ENCODE measurements around the gene NRP1.
"Not testable (repeated sequence)": the region's sequence is repeated elsewhere in the genome, so short reads cannot be mapped to it uniquely, and the experiment has no call there.

Gene NRP1

GRCh38 chr10:33234831-33235237, 99.6 kb downstream of the NRP1 start:
- DNase-seq: no peak

DNA sequence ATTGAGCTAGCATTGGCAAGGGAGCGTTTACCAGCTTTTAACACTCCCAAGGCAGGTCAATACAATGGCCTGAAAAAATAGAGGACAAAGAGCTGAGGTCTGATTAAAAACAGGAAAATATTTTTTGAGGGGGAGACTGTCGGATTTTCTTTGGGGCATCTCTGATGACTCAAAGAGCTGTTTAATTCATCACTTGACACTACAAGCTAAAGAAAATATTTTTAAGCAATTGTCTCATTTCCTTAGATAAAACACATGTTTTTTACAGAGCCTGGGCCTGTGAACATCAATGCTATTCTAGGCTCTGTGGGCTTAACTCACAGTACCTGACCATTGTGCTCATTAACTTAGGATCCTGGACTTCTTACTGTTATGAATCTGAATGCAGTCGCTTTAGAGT, 100.8 kb downstream of the NRP1 start:
- DNase-seq: no peak

DNA sequence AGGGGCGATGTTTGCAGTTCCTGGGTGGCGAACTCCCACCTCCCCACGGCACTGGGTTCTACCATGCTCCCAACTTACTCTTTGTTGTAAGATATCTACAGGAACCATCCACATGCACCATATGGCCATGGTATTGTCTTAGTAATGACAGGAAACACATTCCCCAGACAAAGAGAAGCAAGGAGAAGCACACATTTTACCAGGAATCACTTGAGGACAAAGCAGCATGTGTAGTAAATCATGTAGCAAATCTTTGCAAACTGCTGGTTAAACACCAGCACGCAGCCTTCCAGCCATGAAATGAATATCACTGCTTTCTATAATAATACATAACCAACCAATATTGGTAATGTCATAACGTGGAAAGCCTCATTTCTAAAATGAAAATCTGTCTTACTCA, 101.2 kb downstream of the NRP1 start:
- DNase-seq: no peak

GRCh38 chr10:33231621-33232350, 102.7 kb downstream of the NRP1 start:
- no peak for DNase-seq

DNA sequence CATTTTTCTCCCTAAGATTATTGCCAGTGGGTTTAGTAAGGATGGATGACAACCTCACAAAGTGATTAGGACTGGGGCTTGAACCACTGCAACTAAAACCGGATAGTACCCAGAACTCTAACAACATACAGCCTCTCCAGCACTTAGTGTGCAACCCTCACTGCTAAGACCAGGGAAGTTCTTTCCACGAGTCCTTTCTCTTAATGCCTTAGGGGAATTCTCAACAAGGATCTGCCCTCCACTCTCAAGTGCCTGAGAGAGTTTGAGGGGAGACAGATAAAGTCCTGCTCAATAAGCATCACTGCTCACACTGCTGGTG, 104.6 kb downstream of the NRP1 start:
- no peak for DNase-seq

DNA sequence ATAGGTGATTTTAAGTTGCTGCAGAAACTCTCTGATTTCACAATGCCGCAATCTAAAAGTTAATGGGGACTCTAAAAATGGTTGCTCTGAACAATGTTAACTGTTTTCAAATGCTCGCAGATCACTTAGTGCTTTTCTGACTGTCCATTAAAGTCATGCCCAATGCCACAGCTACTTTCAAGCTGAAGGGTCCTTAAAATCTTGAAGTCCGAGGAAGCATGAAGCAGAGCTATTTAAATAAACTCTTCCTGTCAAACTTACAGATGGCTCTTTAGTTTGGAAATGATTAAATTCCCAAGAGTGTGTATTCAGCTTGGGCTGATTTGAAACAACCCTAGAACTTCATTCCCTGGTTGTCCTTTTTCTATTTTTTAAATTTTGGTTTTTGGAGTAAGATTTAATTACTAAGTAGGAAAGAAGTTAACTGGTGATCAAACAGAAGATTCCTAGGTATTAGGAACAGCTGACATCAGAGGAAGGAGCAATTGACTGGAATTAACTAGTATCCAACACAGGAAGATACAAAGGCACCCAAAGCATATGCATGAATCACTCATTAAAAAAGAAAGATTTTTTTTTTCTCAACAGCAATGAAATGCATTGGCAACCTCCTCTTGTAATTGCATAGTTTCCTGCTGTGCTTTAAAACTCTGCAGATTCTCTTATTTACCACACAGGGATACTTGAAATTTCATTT, 105.1 kb downstream of the NRP1 start:
- no peak for DNase-seq

DNA sequence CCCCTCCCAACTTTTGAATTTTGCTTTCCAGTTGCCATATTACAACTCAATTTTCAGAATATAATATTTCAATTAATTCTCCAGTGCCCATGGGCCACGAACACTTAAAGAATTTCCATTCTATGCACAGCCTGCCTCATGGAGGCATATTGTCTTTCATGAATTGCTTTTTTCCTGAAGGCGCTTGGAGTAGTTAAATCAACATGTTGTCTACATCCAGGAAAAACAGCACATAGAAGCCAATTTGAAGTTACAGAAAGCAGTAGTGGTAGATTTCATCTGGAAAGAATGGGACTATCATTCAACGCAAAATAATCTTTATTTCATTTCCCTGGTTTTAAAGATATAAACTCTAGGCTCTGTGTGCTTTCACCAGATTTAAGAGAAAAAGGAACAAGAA, 106.0 kb downstream of the NRP1 start:
- no peak for DNase-seq

DNA sequence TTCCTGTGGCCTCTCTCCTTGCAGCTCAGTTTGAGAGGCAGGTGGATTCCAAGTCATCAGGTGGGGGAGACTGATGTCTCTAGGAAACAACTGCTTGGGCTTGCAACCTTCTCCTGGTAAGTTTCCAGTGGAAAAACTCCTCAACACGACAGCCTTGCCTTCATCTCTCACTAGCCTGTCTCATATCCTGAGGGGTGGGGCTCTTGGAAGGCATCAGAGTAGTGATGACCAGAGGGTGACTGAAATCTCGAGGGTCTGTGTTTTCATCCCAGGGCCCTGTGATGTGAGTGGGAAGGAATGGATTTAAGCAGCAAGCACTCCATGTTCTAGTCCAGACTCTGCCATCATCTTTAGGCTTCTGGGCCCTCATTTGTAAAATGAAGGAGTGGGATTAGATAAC, 107.0 kb downstream of the NRP1 start:
- DNase-seq: no peak

DNA sequence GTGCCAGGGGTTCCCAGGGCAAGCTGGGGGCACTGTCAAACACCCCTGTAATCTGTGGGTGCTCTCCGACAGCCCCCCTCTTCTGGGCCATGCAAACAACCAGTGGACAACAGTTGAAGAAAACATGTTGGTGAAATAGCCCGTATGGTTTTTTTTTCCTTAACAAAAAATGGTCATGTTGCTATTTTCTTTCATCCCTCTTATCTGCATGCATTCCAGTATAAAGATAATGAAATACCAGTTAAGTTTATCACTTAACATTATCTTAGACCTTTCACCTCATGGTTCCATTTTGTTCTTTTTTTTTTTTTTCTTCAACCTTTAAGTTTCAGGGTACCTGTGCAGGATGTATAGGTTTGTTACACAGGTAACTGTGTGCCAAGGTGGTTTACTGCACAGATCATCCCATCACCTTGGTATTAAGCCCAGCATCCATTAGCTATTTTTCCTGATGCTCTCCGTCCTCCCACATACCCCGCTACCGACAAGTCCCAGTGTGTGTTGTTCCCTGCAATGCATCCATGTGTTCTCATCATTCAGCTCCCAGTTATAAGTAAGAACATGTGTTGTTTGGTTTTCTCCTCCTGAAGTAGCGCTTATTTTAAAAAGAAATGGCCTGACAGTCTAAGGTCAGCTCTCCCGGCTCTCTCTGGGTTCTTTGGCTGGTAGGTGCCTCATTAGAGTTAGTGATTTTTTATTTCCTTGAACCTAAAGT, 110.1 kb downstream of the NRP1 start:
- DNase-seq: no peak

- DNase-seq: no peak
These were observed 111.0 kb downstream of the NRP1 start for GRCh38 chr10:33223326-33224000.

DNA sequence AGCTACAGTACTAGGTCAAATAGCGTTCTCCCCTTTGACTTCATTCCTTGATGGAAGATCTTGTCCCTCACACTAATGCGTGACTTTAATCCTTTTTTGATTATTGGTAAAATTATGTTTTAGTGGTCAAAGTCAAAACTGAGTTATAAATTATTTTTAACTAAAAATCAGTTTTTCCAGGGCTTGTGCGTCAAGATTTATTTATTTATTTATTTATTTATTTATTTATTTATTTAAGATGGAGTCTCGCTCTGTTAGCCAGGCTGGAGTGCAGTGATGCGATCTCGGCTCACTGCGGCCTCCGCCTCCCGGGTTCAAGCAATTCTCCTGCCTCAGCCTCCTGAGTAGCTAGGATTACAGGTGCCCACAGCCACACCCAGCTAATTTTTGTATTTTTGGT, 112.2 kb downstream of the NRP1 start:
- not testable (repeated sequence) for DNase-seq

DNA sequence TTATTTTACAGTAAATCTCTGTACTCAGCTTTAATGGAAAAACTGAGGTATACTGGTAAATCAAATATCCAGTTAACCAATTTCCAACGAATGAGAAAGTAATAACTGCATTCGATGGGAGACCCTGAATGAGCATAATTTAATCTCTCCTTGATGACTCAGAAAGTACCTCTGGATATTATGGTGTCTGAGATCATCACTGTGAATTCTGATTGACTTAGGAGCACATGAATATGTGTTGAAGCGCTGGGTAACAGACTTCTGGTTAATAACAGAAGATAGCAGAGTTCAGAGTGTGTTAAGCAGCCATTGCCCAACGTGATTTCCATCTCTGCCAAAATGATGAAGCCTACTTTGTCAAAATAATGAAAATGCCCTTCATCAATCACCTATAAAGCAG, 116.6 kb downstream of the NRP1 start:
- no peak for DNase-seq

GRCh38 chr10:33216661-33217427, 117.6 kb downstream of the NRP1 start:
- DNase-seq: no peak

DNA sequence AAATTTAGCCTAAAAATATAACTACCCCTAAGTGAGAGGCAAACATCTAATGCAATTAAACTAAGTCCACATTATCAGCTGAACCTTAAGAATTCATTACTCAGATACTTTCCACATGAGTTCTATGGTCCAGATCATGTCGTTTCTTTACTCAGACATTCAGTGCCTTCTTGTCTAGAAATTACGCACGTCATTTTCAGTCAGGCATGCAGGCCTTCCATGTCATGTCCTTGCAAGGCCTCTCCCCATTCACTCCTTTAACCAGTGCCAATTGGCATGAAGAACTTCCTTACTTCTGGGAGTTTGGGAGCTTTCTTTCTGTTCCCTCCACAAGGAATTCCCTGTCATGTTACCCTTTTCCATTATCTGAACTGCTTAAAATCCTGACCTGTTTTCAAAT, 118.8 kb downstream of the NRP1 start:
- DNase-seq: no peak

- no peak for DNase-seq
These were observed 119.3 kb downstream of the NRP1 start for GRCh38 chr10:33215154-33215553.

- no peak for DNase-seq
These were observed 120.3 kb downstream of the NRP1 start for GRCh38 chr10:33214174-33214573.

DNA sequence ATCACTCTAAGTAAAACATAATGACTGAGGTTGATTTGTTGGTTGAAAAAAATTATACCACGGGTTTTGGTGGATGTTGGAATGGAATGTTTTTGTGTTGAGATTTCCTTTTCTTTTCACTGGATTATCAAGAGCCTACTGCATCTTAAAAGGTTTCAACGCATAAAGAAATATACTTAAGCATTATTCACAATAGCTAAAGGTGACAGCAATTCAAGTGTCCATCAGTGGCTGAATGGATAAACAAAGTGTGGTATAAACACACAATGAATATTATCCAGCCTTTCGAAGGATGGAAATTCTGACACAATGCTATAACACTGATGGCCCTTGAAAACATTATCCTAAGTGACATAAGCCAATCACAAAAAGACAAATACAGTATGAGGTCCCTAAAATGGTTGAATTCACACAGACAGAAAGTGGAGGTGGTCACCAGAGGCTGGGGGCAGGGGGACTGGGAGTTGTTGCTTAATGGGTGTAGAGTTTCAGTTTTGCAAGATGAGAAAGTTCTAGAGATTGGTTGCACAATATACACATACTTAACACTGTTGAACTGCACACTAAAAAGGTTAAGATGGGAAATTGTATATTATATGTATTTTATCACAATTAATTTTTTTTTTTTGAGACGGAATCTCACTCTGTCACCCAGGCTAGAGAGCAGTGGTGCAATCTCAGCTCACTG, 122.3 kb downstream of the NRP1 start:
- no peak for DNase-seq

DNA sequence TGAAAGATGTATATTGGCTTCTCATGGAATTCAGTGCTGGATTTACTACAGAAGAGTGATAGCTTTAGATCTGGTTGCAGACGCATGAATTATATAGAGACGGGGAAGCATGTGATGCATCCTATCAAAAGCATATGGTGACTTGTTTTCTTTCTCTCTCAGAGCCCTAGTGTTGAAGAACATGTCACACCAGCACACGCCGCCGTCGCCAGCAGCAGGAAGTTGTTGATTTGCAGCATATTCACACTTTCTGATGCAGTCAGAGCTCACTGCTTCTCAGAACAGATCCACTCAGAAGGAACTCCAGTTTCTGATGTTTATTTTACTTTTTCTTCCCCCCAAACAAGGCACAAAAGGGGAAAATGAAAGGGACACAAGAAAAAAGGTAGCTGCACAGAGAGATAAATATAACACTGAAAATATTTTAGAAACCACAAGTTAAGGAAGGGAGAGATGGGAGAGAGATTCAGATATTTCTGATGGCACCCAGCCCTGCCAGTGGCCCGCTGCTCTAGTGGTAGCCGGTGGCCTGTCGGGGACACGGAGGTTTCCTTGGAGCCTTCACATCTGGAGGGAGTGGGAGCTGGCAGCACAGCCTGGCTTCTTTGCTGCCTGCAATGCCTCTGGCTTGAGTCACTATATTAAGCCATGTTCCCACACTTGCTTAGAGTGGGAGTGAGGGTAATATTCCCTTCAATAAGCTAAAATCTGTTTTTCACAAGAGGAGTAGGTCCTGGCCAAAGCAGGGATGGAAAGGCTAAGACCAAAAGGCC, 123.2 kb downstream of the NRP1 start:
- peak; percentile 3 for DNase-seq

GRCh38 chr10:33209802-33210201, 124.7 kb downstream of the NRP1 start:
- DNase-seq: no peak

GRCh38 chr10:33208166-33208565, 126.3 kb downstream of the NRP1 start:
- no peak for DNase-seq

DNA sequence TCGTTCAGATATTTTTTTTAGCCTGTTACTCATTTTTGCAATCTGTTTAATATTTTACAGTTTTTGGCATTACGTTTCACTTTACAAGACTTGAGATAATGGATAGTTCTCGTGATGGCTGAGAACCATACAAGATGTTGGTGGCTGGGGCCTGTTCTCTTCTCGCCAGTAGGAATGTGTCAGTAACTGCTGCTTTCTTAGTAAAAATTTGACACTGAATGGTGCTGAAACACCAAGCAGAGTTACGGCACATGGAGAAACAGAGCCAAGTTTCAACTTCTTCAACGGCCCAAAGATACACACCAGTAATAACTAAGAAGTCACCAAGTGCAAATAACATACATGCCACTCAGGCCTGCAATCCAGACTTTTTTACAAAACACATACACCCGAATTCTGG, 130.4 kb downstream of the NRP1 start:
- no peak for DNase-seq

DNA sequence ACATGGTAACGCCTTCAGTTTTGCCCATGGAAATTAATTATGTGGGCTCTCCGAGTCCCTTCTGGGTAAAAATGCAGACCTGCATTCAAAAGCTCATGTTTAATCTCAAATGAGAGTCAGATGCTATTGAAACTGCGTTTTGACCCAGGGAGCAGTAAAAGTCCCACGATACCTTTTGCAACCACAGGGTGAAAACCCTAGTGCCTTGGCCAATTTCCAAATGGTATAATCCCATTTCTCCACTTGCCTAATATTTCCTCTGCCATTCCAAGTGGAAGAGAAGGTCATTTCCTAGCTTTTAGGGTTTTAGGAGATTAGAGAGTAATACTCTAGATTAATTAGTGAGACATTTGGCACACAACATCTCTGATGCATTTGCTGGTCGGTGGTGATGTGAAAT, 132.5 kb downstream of the NRP1 start:
- no peak for DNase-seq
